Activated T-cell treated with anti-CD3 and anti-CD28 coated beads, Interleukin-2, amount 50 U/mL, for 4 hours (primary cell): ENCODE data around the gene LAMP5. TPM values are rescaled to one million over a fixed set of nuclear protein-coding genes. Genes with fewer than 3 reads are reported as not detected.

ENCODE experiments used
- ATAC-seq, 2 donors: fragments of 200-7000 bp; cut with Tn5 transposase; one replicate each; pipeline ENCODE4 v1.10.0; 2021
- DNase-seq: peaks from one replicate; pipeline ENCODE4 v3.0.0-alpha.2; 2020
- H3K27me3 Mint-ChIP-seq: one replicate; pipeline ENCODE4 v1.8.0; 2021; ENCODE audit warnings: low read depth, mixed read lengths
- H3K36me3 Mint-ChIP-seq: one replicate; pipeline ENCODE4 v1.8.0; 2022; ENCODE audit warnings: mixed read lengths; ENCODE audit not compliant: insufficient read depth
- H3K4me1 Mint-ChIP-seq: one replicate; pipeline ENCODE4 v1.8.0; 2021; ENCODE audit warnings: low read depth, mixed read lengths
- H3K4me3 Mint-ChIP-seq: one replicate; pipeline ENCODE4 v1.8.0; 2021; ENCODE audit warnings: mild to moderate bottlenecking, moderate library complexity, mixed read lengths
- H3K9me3 Mint-ChIP-seq: one replicate; pipeline ENCODE4 v1.8.0; 2021; ENCODE audit warnings: mixed read lengths
- total RNA-seq, 3 donors: library from RNA; stranded (reverse); gene quantifications; one replicate each; pipeline ENCODE4 v1.2.1, GENCODE V29; 2021

Gene LAMP5
- total RNA-seq, 3 donors from 2014 or later = not detected

DNA sequence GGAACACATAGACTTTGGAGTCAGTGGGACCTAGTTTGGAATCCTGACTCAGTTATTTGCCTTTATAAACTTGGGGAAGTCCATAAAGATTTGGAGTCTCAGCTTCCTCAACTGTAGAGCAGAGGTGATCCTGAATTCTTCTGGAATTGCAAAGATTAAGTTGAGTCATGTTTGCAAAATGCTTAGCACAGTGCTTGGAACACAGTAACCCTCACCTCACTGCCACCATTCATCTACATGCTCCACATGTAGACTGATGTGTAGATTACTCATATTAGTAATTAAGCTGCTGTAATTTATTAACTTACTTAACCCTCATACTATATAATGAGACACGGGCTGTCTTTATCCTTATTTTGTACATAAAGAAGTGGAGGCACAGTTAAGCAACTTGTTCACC is 61.4 kb downstream of the LAMP5 start:
- ATAC-seq (no peak), DNase-seq (no peak)
- Mint-ChIP-seq H3K4me1 (no peaks in the 10 kb centered on the region), H3K9me3 (no peaks in the 10 kb centered on the region), H3K4me3 (no peak overlapping the region), H3K27me3 (no peaks in the 10 kb centered on the region), H3K36me3 (no peaks in the 10 kb centered on the region)

DNA sequence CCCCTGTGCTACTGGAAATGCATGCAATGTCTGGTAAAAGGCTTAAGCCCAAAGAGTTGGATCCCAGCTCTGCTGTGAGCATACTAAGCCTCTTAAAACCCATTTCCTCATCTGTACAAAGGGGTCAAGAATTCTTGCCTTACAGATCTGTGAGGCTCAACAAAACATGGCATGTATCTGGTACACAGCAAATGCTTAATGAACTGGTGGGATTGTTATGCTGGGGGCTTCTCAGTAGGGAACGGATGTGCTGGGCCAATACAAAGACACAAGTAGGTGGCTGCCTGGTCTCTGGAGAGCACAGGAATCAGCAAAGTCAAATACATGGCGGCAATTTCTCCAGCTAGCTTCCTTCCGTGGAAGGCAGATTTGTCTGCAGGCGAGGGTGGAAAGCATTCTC is 62.3 kb downstream of the LAMP5 start:
- no peak for DNase-seq
- Mint-ChIP-seq H3K9me3 (no peaks in the 10 kb centered on the region), H3K36me3 (no peaks in the 10 kb centered on the region), H3K4me3 (no peak overlapping the region), H3K27me3 (no peaks in the 10 kb centered on the region), H3K4me1 (no peaks in the 10 kb centered on the region)
- ATAC-seq = no peak

DNA sequence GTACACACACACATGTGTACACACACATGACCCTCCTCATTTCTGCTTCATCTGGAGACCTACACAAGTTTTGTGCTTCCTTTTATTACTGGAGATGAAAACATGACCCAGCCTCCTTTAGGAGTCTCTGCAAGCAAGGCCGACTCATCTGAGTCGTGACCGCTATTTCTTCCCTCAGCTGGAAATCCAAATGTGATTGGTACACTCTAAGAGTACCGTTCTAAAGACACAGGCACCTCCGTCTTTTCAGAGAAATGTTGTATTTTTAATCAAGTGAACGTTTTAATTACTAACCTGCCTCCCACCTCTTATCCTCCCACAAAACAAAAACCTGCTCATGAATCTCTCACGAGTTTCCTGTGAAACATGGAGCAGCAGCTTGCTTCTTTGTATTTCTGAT is 63.0 kb downstream of the LAMP5 start:
- Mint-ChIP-seq H3K4me1 (no peaks in the 10 kb centered on the region), H3K27me3 (no peaks in the 10 kb centered on the region), H3K36me3 (no peaks in the 10 kb centered on the region), H3K9me3 (no peaks in the 10 kb centered on the region), H3K4me3 (no peak overlapping the region)
- no peak for DNase-seq
- ATAC-seq = no peak

DNA sequence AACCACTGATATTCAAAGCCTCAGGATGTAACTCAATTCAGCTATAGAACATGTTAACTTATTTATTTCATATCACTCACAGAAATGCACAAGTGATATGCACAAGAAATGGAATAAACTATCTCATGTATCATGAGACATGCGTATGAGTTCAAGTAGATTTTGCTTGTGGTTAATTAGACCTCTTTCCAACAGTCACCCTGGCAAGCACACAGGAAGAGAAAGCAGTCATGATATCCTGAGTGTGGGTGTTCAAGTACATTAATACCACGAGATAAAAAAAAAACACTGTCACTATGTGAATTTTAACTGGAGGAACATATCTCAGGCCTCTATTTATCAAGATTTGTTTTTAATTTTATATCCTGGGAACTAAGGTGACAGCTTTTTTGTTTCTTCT is 64.2 kb downstream of the LAMP5 start:
- no peak for ATAC-seq
- DNase-seq = no peak
- H3K9me3 Mint-ChIP-seq = no peaks in the 10 kb centered on the region
- H3K4me1 Mint-ChIP-seq = no peaks in the 10 kb centered on the region
- H3K4me3 Mint-ChIP-seq = no peak overlapping the region
- H3K27me3 Mint-ChIP-seq = no peaks in the 10 kb centered on the region
- H3K36me3 Mint-ChIP-seq = no peaks in the 10 kb centered on the region
